ENCODE data around the gene ADAMTSL3. TPM values are rescaled to one million over a fixed set of nuclear protein-coding genes. Genes with fewer than 3 reads are reported as not detected.

The ADAMTSL3 gene
- polyA plus RNA-seq, 1 experiment, result 0.05 TPM

DNA sequence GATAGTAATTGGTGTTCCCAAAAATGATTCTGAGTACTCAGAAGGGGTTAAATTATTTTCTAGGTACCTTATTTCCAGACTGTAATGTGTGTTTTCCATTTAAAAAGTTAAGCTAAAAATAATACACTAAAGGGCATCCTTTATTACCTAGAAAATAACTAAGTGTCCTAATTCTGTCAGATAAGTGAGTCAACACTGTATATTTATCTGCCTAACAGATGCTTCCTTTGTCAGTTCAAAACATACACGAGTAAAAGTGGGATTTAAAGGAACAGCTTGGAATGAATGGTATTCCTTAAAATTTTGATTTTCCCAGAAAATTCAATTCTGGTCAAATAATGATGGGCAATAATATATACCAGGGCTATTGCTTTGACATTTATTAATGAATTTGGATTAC, 78.3 kb downstream of the ADAMTSL3 start:
- ChIA-PET CTCF (interaction anchor here (0.7 to 1.0 kb wide), 2 partner anchors 303 to 306 kb away, joined by 3 to 6 read pairs; no protein-coding TSS in a partner anchor), POLR2A (no interaction called here)
- DNase-seq (ENCODE audit: low read depth, low spot score), result no peak
- no peaks in the 10 kb centered on the region for H3K9me3 ChIP-seq (ENCODE audit: control insufficient read depth, insufficient read depth, low read length)
- H3K4me3 ChIP-seq (ENCODE audit: low read depth, low read length), result no peak overlapping the region
- TF ChIP-seq, protein P1, sequence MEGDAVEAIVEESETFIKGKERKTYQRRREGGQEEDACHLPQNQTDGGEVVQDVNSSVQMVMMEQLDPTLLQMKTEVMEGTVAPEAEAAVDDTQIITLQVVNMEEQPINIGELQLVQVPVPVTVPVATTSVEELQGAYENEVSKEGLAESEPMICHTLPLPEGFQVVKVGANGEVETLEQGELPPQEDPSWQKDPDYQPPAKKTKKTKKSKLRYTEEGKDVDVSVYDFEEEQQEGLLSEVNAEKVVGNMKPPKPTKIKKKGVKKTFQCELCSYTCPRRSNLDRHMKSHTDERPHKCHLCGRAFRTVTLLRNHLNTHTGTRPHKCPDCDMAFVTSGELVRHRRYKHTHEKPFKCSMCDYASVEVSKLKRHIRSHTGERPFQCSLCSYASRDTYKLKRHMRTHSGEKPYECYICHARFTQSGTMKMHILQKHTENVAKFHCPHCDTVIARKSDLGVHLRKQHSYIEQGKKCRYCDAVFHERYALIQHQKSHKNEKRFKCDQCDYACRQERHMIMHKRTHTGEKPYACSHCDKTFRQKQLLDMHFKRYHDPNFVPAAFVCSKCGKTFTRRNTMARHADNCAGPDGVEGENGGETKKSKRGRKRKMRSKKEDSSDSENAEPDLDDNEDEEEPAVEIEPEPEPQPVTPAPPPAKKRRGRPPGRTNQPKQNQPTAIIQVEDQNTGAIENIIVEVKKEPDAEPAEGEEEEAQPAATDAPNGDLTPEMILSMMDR (IDR thresholded peaks at IDR 0.05; ENCODE audit: low read depth, low read length), result no peak
- no peaks in the 10 kb centered on the region for H3K27me3 ChIP-seq (ENCODE audit: control insufficient read depth, insufficient read depth, low read length)
- no peak overlapping the region for H3K27ac ChIP-seq (ENCODE audit: low read depth, low read length)

DNA sequence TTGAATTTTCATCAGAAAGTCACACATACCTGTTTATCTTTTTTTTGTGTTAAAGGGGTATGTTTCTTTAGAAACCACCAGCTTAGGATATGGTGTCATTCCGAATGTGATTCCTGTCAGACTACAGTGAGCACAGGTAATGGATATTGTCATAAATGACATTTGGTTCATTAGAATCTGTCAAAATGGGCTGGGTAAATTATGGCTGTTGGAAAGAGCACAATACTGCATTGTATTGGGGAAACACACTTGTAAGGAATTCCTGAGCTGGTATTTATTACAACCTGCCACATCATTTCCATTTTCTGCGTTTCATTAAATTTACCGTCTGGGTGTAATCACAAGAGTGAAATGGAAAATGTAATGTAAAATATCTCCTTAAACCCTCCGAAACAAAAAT, 78.8 kb downstream of the ADAMTSL3 start:
- H3K27me3 ChIP-seq (ENCODE audit: control insufficient read depth, insufficient read depth, low read length), result no peaks in the 10 kb centered on the region
- DNase-seq (ENCODE audit: low read depth, low spot score), result no peak
- ChIA-PET POLR2A (no interaction called here), CTCF (interaction anchor here (1.0 kb wide), 1 partner anchor 302 kb away, joined by 6 read pairs; no protein-coding TSS in a partner anchor)
- H3K27ac ChIP-seq (ENCODE audit: low read depth, low read length), result no peak overlapping the region
- TF ChIP-seq, protein P1 (IDR thresholded peaks at IDR 0.05; ENCODE audit: low read depth, low read length), result no peak
- H3K9me3 ChIP-seq (ENCODE audit: control insufficient read depth, insufficient read depth, low read length), result no peaks in the 10 kb centered on the region
- H3K4me3 ChIP-seq (ENCODE audit: low read depth, low read length), result no peak overlapping the region

DNA sequence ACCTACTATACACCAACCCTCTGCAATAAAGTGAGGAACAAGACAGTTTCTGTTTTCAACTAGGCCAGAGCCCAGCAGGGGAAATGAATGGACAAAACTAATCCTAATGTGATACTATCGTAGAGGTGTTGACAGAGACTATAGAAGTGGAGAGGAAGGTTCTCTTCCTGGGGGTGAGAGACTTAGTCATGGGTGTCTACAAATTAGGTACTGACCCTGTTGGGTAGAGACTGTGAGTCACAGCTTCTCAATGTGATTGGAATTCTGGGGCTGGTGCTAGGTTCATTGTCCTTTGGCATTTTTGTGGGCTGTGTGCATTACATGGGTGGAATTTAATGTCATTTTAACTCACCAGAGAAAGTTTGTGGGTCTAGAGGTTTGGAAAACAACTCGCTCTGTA, 79.3 kb downstream of the ADAMTSL3 start:
- Histone ChIP-seq H3K9me3 (ENCODE audit: control insufficient read depth, insufficient read depth, low read length) (no peaks in the 10 kb centered on the region), H3K27me3 (ENCODE audit: control insufficient read depth, insufficient read depth, low read length) (no peaks in the 10 kb centered on the region), H3K27ac (ENCODE audit: low read depth, low read length) (no peak overlapping the region), H3K4me3 (ENCODE audit: low read depth, low read length) (no peak overlapping the region)
- POLR2A ChIA-PET, result no interaction called here
- TF ChIP-seq, protein P1 (IDR thresholded peaks at IDR 0.05; ENCODE audit: low read depth, low read length), result no peak
- CTCF ChIA-PET, result interaction anchor here (1.2 to 2.1 kb wide), 2 partner anchors 293 to 302 kb away, joined by 3 to 6 read pairs; no protein-coding TSS in a partner anchor
- no peak for DNase-seq (ENCODE audit: low read depth, low spot score)

DNA sequence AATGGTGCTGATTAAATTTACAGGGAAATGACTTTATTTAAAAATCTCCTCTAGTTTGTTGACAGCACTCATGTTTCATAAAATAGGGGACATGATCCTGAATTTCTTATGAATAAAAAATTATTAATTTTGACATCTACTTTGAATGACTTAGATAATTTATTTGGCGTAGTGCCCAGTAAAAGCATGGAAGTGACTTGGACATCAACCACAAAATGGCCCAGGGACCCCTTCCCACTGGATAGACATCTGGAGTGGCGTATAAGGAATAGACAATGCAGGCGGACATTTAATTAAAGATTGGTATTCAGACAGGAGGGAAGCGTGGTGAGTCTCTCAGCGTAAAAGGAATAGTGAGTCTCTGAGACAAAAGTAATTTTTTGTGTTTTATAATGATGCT, 79.8 kb downstream of the ADAMTSL3 start:
- DNase-seq (ENCODE audit: low read depth, low spot score), result no peak
- no peak overlapping the region for H3K27ac ChIP-seq (ENCODE audit: low read depth, low read length)
- TF ChIP-seq, protein P1 (IDR thresholded peaks at IDR 0.05; ENCODE audit: low read depth, low read length), result no peak
- H3K4me3 ChIP-seq (ENCODE audit: low read depth, low read length), result no peak overlapping the region
- ChIA-PET POLR2A (no interaction called here), CTCF (interaction anchor here (1.0 to 2.1 kb wide), 4 partner anchors 259 to 301 kb away, joined by 3 to 11 read pairs (median 4); no protein-coding TSS in a partner anchor)
- H3K9me3 ChIP-seq (ENCODE audit: control insufficient read depth, insufficient read depth, low read length), result no peaks in the 10 kb centered on the region
- no peaks in the 10 kb centered on the region for H3K27me3 ChIP-seq (ENCODE audit: control insufficient read depth, insufficient read depth, low read length)

DNA sequence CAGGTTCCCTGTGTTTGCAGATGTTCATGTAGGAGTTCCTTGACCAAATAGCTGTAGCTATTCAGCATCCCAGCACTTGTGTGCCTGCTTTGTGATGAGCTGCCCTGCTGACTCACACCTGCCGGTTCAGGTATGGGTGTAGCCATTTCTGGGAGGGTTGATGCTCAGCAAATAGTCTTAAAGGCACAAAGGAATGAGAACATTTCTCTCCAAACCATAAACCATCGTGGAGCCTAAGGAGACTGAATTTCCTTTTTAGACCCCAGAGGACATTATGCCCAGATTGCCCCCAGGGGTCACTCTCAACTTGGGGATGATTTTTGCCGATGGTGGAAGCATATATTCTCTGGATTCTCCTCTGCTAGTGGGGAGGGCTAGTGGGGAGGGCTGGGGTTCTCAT, 80.6 kb downstream of the ADAMTSL3 start:
- no peak overlapping the region for H3K4me3 ChIP-seq (ENCODE audit: low read depth, low read length)
- CTCF ChIA-PET, result interaction anchor here (1.0 to 2.1 kb wide), 4 partner anchors 258 to 300 kb away, joined by 3 to 11 read pairs (median 4); no protein-coding TSS in a partner anchor
- no peak overlapping the region for H3K27ac ChIP-seq (ENCODE audit: low read depth, low read length)
- TF ChIP-seq, protein P1 (IDR thresholded peaks at IDR 0.05; ENCODE audit: low read depth, low read length), result peak; percentile 56
- DNase-seq (ENCODE audit: low read depth, low spot score), result no peak
- no peaks in the 10 kb centered on the region for H3K9me3 ChIP-seq (ENCODE audit: control insufficient read depth, insufficient read depth, low read length)
- H3K27me3 ChIP-seq (ENCODE audit: control insufficient read depth, insufficient read depth, low read length), result no peaks in the 10 kb centered on the region
- POLR2A ChIA-PET, result no interaction called here

Data from AG04450 (cell line).